Superior temporal gyrus (tissue), 1 donor: Measurements from ENCODE around the gene ERN1.

Experiments used
- DNase-seq: peaks from one replicate; pipeline ENCODE4 v3.0.0-alpha.2; 2016; ENCODE audit errors: extremely low spot score

ERN1 gene

GRCh38 chr17:64005734-64006167 is 124.2 kb downstream of the ERN1 start:
- DNase-seq: no peak

GRCh38 chr17:64004903-64005733 is 124.8 kb downstream of the ERN1 start:
- no peak for DNase-seq

GRCh38 chr17:64004218-64004770 is 125.7 kb downstream of the ERN1 start:
- DNase-seq: no peak

- DNase-seq: no peak
These were observed 126.3 kb downstream of the ERN1 start for GRCh38 chr17:64003526-64004121.

- no peak for DNase-seq
These were observed 127.1 kb downstream of the ERN1 start for GRCh38 chr17:64002658-64003525.

DNA sequence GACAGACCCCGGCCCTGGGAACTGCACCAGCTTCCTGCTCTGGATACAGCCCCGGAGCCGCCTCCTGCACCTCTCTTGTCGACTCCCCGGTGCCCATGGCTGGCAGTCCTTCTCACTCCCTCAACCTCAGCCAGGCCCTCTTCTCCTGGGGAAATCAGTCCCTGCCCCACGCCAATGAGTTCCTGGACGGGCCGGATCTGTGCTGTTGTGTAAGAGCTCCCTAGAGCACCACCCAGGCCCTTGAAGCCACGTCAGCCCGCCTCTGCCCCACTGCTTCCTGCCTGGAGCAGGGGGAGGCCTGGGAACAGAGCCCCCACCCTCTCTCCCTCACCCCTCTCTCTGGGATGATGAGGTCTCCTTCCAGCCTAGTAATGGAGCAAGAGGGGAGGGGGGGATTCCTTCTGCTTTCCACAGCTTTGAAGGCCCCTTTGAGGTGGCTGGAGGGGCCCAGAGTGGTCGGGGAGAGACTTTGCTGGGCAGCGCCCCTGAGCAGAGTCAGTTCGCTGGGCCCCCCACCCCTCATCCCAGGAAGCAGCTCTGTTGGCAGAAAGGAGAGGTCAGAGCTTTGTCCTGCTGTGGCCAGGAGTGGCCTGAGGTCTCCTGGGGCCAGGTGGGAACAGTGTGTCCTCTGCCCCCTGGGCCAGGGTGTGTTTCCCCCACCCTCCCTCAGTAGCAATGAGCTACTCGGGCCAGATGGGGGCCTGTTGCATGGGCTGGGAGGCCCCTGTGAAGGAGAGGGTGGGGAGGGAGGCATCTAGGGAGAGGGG is 128.0 kb downstream of the ERN1 start:
- DNase-seq: no peak

DNA sequence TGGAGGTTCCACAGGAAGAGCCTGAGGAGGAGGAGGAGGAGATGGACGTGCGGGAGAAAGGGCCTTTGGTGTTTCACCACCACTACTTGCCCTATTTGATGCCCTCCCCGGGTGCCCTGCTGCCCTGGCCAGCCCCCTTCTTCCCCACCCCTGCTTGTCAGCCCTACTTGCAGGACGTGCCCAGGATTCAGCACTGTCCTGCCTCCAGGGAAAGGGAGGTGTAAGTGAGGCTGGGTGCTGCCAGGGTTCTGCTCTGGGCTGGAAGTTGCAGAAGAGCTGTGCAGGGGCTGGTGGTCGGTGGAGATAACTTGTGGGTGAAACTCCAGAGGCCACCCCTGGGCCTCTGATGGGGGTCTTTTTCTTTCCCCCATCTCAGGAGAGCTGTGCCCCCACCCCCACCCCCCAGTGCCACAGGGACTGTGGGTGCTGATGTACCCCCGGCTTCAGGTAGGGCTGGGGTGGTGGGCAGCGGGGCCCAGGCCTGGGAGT is 128.8 kb downstream of the ERN1 start:
- DNase-seq: no peak

DNA sequence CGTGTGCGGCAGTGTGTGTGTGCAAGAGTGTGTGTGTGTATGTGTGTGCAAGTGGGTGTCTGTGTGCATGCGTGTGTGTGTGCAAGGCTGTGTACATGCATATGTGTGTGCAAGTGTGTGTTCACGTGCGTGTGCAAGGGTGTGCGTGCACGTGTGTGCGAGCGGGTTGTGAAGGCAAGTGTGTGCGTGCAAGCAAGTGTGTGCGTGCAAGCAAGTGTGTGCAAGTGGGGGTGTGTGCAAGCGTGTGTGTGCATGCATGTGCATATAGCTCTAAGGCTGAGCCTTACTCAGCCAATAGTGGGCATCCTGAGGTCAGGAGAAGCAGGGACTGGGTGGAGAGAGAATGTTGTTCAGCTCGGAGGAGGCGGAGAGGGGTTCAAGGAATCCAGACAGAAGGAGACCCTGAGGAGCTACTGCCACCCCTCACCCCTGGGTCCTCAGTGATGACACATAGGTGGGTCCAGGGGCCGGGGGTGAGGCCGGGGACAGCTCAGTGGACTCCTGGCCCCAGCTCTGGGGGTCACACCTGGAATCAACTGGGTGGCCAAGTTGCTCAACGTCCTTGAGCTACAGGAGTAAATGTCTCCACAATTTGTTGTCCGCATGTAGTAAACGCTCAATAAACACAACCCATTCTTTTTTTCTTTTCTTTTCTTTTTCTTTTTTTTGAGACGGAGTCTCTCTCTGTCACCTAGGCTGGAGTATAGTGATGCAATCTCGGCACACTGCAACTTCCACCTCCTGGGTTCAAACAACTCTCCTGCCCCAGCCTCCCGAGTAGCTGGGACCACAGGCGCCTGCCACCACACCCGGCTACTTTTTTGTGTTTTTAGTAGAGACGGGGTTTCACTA is 130.0 kb downstream of the ERN1 start:
- no peak for DNase-seq

- DNase-seq: no peak
These were observed 130.9 kb downstream of the ERN1 start for GRCh38 chr17:63998721-63999679.

DNA sequence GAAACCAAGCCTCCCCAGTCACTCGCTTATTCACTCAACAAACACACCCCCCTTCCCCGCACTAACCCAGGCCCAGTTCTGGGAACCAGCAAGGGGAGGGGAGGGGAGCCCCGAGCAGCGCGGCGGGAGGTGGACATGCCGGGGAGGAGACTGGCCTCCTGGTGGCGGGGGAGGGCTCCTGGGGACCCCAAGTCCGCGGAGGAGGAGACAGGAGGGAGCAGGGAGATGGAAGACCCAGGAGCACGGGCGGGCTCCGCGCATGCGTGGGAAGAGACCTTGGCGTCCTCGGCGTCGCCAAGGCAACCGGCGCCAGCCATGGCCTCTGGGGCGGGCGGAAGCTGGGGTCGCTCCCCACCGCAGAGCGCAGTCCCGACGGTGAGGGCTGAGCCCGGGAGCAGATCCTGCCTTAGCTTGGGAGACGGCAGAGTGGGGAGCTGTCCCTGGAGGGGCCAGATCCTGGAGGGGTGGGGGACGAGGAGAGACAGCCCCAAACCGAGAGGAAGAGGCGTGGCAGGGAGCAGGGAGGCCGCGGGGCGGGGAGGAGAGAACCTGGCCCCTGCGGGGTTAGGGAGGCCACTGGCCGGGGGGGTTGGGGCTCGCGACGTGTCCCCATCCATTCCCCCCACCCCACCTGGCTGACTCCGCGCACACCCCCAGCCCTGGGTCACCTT is 131.8 kb downstream of the ERN1 start, which contains the start of gene PRR29:
PRR29 (plus strand) TSS at position 302 of the 671 bp plus-strand sequence; CDS start at position 316, 14 bp downstream.
- DNase-seq: peak; percentile 21

DNA sequence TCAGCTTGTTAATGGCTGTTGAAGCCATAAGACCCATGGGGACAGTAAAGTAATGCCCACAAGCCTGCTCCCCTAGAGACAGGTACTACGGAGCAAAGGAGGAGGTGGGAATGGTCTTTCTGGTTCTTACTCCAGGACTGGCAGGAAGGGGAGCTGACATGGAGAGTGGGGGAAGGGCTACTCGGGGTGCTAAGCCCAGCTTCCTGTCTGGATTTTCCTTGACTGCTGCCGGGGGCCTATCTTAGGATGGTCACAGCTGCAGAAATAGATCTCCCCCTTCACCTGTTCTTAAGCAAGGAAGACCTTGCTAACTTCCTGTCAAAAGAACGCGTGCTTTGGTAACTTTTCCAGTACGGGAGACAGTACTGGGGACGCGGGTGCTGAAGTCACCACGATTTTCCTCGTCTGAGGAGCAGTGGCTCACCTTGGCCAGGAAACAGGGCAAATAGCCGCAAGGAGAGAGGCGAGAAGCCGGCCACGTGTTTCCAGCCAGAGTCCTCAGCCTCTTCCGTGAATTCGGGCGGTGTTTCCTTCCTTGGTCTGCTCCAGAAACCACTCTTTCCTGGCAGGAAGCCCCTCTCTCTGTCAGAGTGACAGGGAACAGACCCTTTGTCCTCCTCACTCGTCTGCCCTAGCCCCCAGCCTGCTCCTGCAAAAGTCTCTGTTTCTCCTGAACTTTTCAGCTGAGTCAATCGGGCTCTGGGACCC is 132.4 kb downstream of the ERN1 start:
- no peak for DNase-seq

DNA sequence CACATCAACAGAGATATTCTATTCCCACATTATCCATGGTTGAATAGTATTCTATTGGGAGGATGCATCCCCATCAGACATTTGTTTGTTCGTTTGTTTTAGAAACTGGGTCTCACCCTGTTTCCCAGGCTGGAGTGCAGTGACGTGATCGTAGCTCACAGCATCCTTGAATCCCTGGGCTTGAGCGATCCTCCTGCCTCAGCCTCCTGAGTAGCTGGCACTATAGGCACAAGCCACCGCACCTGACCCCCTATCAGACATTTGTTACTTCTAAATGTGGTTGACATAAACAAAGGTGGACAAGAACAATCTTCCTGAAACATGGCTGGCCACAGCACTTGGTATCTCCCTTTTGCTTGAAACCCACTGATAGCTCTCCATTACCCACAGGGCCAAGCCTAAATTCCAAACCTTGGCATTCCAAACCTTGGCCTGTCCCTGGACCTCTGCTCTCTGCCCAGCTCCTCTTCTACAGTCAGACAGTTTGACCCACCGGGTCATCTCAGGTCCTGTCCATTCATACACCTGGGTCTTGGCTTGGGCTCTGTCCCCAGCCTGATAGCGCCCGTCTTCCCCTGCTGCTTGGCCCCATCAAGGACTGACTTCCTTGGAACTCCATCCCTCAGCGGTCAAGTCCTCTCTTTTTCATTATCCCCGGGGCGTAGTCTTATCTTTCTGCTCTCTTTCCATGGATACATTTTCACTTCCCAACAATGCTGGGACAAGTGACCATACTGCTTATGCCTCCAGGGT is 133.3 kb downstream of the ERN1 start:
- no peak for DNase-seq

GRCh38 chr17:63995626-63996025 is 134.3 kb downstream of the ERN1 start:
- DNase-seq: no peak

GRCh38 chr17:63993368-63993985 is 136.5 kb downstream of the ERN1 start:
- no peak for DNase-seq

DNA sequence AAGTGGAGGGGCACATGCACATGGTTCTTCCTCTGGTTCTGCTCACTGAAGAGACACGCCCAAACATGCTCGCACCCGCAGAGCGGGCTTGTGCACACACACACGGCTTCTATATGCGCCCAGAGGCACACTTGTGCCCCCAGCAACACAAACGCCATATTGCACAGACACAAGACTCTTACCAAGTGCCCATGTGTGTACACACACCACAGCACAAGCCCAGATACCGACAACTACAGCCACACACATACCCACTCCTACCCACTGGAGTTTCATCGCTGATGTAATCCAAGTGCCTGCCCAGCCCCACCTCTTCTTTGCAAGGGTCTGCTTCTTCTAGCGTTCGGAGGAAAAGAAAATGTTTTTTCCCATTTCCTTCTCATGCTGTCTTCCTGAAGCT is 138.3 kb downstream of the ERN1 start:
- DNase-seq: no peak

- DNase-seq: no peak
These were observed 140.2 kb downstream of the ERN1 start for GRCh38 chr17:63989622-63990345.
